HCT116 (cell line): ENCODE results near the gene SPEF2. TPM values are rescaled to one million over a fixed set of nuclear protein-coding genes. Genes with fewer than 3 reads are reported as not detected.

Experiments
- ATAC-seq: fragments of 200-7000 bp; cut with Tn5 transposase; 2 replicates; pipeline ENCODE4 v1.9.1; 2020; ENCODE audit warnings: mild to moderate bottlenecking, moderate library complexity
- BruUV-seq: library from RNA; stranded (reverse); fragments of 400-500 nt; replicated peaks from 2 replicates; lab custom pipeline; 2021; lab: Mats Ljungman, UMichigan
- CTCF ChIA-PET: fragments of 300-600 bp; sonication (Branson Sonifier 250); formaldehyde crosslinking; loops from one replicate; lab custom pipeline; 2021; ENCODE audit warnings: antibody characterized with exemption; lab: Charles Lee
- POLR2A ChIA-PET: fragments of 300-600, 350-600 bp; sonication (Branson Sonifier 250); formaldehyde crosslinking; loops from one replicate; lab custom pipeline; 2021; ENCODE audit warnings: antibody characterized with exemption; lab: Charles Lee
- RAD21 ChIA-PET, 2 experiments: fragments of 300-600 bp; sonication (Branson Sonifier 250); formaldehyde crosslinking; loops; one replicate each; lab custom pipeline; 2023; ENCODE audit warnings: low total read pairs in 2 of 2; ENCODE audit not compliant: uncharacterized antibody in 2 of 2, unreplicated experiment in 2 of 2, low non-redundant PET in 1 of 2; lab: Charles Lee
- DNase-seq: peaks from one replicate; pipeline ENCODE4 v3.0.0-alpha.2; 2010; ENCODE audit warnings: low read depth, low spot score
- H2AFZ ChIP-seq: fragments of 200-600 bp; shearing (Covaris generic), sonication (generic); 2 replicates; pipeline ENCODE4 v1.6.1; 2017; ENCODE audit warnings: low read depth, mixed run types, mixed read lengths, antibody characterized with exemption, low read length; ENCODE audit not compliant: poor library complexity, severe bottlenecking
- H3K27ac ChIP-seq: 2 replicates; pipeline ENCODE4 v1.5.1; 2012; ENCODE audit warnings: low read depth, low read length
- H3K27me3 ChIP-seq: fragments of 200-600 bp; sonication (generic); 2 replicates; pipeline ENCODE4 v1.6.1; 2016; ENCODE audit warnings: mixed run types, low read length, mixed read lengths; ENCODE audit not compliant: insufficient read depth
- H3K36me3 ChIP-seq, 2 experiments: fragments of 200-500 bp in 1 of 2; fragments of 200-600 bp in 1 of 2; sonication (Bioruptor generic) in 1 of 2; sonication (generic) in 1 of 2; 2 replicates each; pipeline versions ENCODE4 v1.5.1 to v1.6.1; 2014 to 2016; ENCODE audit warnings: low read length in 2 of 2, inconsistent platforms in 1 of 2, mixed read lengths in 1 of 2, mixed run types in 1 of 2; ENCODE audit not compliant: insufficient read depth in 2 of 2, control insufficient read depth in 1 of 2
- H3K4me1 ChIP-seq, 2 experiments: fragments of 200-600 bp in 1 of 2; sonication (generic) in 1 of 2; 2 replicates each; pipeline versions ENCODE4 v1.5.1 to v1.6.1; 2012 to 2017; ENCODE audit warnings: low read length in 2 of 2, inconsistent platforms in 1 of 2, mild to moderate bottlenecking in 1 of 2, mixed read lengths in 1 of 2, mixed run types in 1 of 2, moderate library complexity in 1 of 2; ENCODE audit not compliant: insufficient read depth in 2 of 2, control insufficient read depth in 1 of 2
- H3K4me2 ChIP-seq: fragments of 200-600 bp; sonication (generic); 2 replicates; pipeline ENCODE4 v1.6.1; 2017; ENCODE audit warnings: mixed run types, low read length, mixed read lengths
- H3K4me3 ChIP-seq, 2 experiments: fragments of 200-600 bp in 1 of 2; sonication (generic) in 1 of 2; replicated peaks in 1 of 2; 2 replicates each; pipeline ENCODE4 v1.5.1; 2011 to 2016; ENCODE audit warnings: low read length in 2 of 2, control low read depth in 1 of 2, low read depth in 1 of 2, mild to moderate bottlenecking in 1 of 2, mixed read lengths in 1 of 2, mixed run types in 1 of 2
- H3K79me2 ChIP-seq: fragments of 200-600 bp; sonication (generic); 2 replicates; pipeline ENCODE4 v1.6.1; 2017; ENCODE audit warnings: mild to moderate bottlenecking, mixed run types, low read length, moderate library complexity, mixed read lengths; ENCODE audit not compliant: insufficient read depth
- H3K9ac ChIP-seq: fragments of 200-600 bp; sonication (generic); 2 replicates; pipeline ENCODE4 v1.6.1; 2016; ENCODE audit warnings: low read length, mixed read lengths
- H3K9me2 ChIP-seq: fragments of 200-600 bp; sonication (generic), shearing (Covaris generic); 2 replicates; pipeline ENCODE4 v1.6.1; 2017; ENCODE audit warnings: mixed run types, mild to moderate bottlenecking, moderate library complexity; ENCODE audit not compliant: insufficient read depth
- H3K9me3 ChIP-seq, 2 experiments: fragments of 200-500 bp in 1 of 2; fragments of 200-600 bp in 1 of 2; sonication (Bioruptor generic) in 1 of 2; sonication (generic) in 1 of 2; 2 replicates each; pipeline ENCODE4 v1.6.1; 2014 to 2017; ENCODE audit warnings: low read length in 2 of 2, mixed read lengths in 2 of 2, inconsistent platforms in 1 of 2, low read depth in 1 of 2, mild to moderate bottlenecking in 1 of 2, mixed run types in 1 of 2, moderate library complexity in 1 of 2; ENCODE audit not compliant: control insufficient read depth in 1 of 2, insufficient read depth in 1 of 2
- H4K20me1 ChIP-seq: fragments of 200-600 bp; sonication (generic), shearing (Covaris generic); 2 replicates; pipeline ENCODE4 v1.6.1; 2017; ENCODE audit warnings: mixed run types, mild to moderate bottlenecking, moderate library complexity; ENCODE audit not compliant: insufficient read depth
- ATF3 ChIP-seq: IDR thresholded peaks from 2 replicates; pipeline ENCODE4 v1.6.1; 2012
- CBX3 ChIP-seq: IDR thresholded peaks from 2 replicates; pipeline ENCODE4 v1.6.1; 2012; ENCODE audit warnings: low read depth
- CEBPB ChIP-seq: IDR thresholded peaks from 2 replicates; pipeline ENCODE4 v1.6.1; 2012; ENCODE audit warnings: low read depth
- EGR1 ChIP-seq: IDR thresholded peaks from 2 replicates; pipeline ENCODE4 v1.6.1; 2012; ENCODE audit warnings: low read depth
- EZH2 ChIP-seq: fragments of 200-600 bp; sonication (generic); IDR thresholded peaks from 2 replicates; pipeline ENCODE4 v1.6.1; 2017; ENCODE audit warnings: antibody characterized with exemption, mixed run types
- JUND ChIP-seq: IDR thresholded peaks from 2 replicates; pipeline ENCODE4 v1.6.1; 2012
- POLR2A ChIP-seq: IDR thresholded peaks from 2 replicates; pipeline ENCODE4 v1.7.0; 2011; ENCODE audit warnings: borderline replicate concordance; ENCODE audit not compliant: insufficient read depth, insufficient read length; ENCODE audit errors: extremely low read depth
- RAD21 ChIP-seq: IDR thresholded peaks from 2 replicates; pipeline ENCODE4 v1.6.1; 2012; ENCODE audit warnings: low read depth, mild to moderate bottlenecking
- REST ChIP-seq: IDR thresholded peaks from 2 replicates; pipeline ENCODE4 v1.6.1; 2012; ENCODE audit warnings: low read depth
- SP1 ChIP-seq: IDR thresholded peaks from 2 replicates; pipeline ENCODE4 v1.6.1; 2012; ENCODE audit warnings: low read depth
- SRF ChIP-seq: IDR thresholded peaks from 2 replicates; pipeline ENCODE4 v1.6.1; 2012; ENCODE audit warnings: low read depth
- YY1 ChIP-seq: IDR thresholded peaks from 2 replicates; pipeline ENCODE4 v1.6.1; 2011; ENCODE audit warnings: low read length, low read depth, moderate library complexity, mild to moderate bottlenecking; ENCODE audit not compliant: insufficient replicate concordance; ENCODE audit errors: extremely low read depth
- ZBTB33 ChIP-seq: IDR thresholded peaks from 2 replicates; pipeline ENCODE4 v1.6.1; 2011; ENCODE audit warnings: mild to moderate bottlenecking, low read length, moderate library complexity; ENCODE audit not compliant: insufficient replicate concordance; ENCODE audit errors: extremely low read depth
- ZFX ChIP-seq: fragments of 450-650 bp; IDR thresholded peaks from 2 replicates; pipeline ENCODE4 v1.6.1; 2017
- ZNF274 ChIP-seq: fragments of 200-500 bp; sonication (Bioruptor generic); IDR thresholded peaks from 2 replicates; pipeline ENCODE4 v1.6.1; 2014; ENCODE audit warnings: mild to moderate bottlenecking, low read depth, low read length, inconsistent platforms
- intact Hi-C: fragments of 100-400 bp; cut with micrococcal nuclease; formaldehyde crosslinking; loops from 2 replicates; pipeline ENCODE4 v1.10.0; 2022
- total RNA-seq: library from RNA; stranded (reverse); gene quantifications from one replicate; pipeline ENCODE4 v1.2.1, GENCODE V29; 2021; ENCODE audit not compliant: unreplicated experiment

SPEF2 gene
- total RNA-seq, 1 experiment from 2014 or later = 4.6 TPM

GRCh38 chr5:35672995-35673394 is 55.3 kb downstream of the SPEF2 start:
- CTCF ChIA-PET = no interaction called here
- no TSS peak for BruUV-seq
- Histone ChIP-seq H3K4me2 (no peak overlapping the region), H3K36me3 (no peaks in the 10 kb centered on the region), H3K9me3 (no peaks in the 10 kb centered on the region), H3K4me3 (no peak overlapping the region), H3K79me2 (no peaks in the 10 kb centered on the region), H3K4me1 (no peaks in the 10 kb centered on the region), H2AFZ (no peak overlapping the region), H4K20me1 (no peaks in the 10 kb centered on the region), H3K27ac (no peak overlapping the region), H3K27me3 (no peaks in the 10 kb centered on the region), H3K9me2 (no peaks in the 10 kb centered on the region), H3K9ac (no peak overlapping the region)
- RAD21 ChIA-PET = no interaction called here
- TF ChIP-seq EGR1 (no peak), CEBPB (no peak), ZNF274 (no peak), ZBTB33 (no peak), CBX3 (no peak), SRF (no peak), REST (no peak), RAD21 (no peak), ATF3 (no peak), EZH2 (no peak), ZFX (no peak), POLR2A (no peak), YY1 (no peak), SP1 (no peak), JUND (no peak)
- intact Hi-C loops = no loop called here
- POLR2A ChIA-PET = no interaction called here
- DNase-seq = no peak
- ATAC-seq = no peak
